ENCODE measurements around the gene PRCC.

Gene PRCC

DNA sequence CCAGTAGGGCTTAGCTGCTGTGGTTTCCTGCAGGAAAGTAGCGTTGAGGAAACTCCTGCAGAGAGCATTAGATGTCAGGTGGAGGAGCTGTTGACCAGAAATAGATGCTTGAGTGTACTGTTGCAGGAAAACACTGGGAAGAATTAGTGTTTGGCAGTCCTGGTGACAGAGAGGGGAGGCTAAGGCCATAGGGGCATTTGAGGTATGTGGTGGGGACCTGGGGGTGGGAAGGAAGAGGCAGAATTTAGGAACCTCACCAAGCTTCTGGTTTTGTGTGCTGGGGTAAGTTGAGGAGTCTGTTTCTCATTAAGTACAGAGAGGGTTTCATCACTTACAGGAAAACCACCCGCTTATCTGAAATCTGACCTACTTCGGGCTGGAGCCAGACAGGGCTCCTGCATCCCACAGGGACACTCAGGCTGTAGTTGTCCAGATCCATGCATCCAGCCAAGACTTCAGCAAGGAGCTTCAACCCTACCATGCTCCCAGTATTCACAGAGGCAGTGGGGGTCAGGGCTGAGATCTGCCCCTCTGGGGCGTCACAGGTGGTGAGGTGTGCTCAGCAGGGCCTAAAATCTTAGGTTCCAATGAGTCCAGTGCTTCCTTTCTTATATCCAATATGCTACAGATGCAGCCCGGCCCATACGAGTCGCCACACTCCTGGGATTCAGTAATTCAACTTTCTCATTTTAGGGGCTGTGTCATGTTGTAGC is 34.2 kb downstream of the PRCC start:
- no peak for DNase-seq

DNA sequence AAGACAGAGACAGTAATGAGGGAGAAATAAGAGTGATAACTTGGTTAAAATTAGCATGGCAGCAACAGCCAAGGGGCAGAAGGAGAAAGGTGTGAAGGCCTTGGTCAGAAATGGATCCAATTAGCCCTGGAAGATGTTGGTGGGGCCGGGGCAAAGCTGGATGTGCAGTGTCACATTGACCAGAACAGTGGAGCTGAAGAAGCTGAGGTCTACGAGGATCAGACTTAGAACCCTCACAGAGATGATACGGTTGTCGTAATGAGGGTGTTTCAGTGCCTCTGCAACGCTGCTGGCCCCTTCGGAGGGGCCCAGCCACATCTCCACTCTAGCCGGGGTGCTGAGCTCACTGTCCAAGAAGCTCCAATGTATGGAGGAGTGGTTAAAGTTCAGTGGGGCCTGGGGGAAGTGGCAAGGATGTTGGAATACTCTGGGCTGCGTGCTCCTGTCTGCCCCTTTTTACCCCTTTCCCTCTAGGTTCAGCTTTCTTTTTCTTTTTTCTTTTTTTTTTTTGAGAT is 35.1 kb downstream of the PRCC start:
- DNase-seq: no peak

DNA sequence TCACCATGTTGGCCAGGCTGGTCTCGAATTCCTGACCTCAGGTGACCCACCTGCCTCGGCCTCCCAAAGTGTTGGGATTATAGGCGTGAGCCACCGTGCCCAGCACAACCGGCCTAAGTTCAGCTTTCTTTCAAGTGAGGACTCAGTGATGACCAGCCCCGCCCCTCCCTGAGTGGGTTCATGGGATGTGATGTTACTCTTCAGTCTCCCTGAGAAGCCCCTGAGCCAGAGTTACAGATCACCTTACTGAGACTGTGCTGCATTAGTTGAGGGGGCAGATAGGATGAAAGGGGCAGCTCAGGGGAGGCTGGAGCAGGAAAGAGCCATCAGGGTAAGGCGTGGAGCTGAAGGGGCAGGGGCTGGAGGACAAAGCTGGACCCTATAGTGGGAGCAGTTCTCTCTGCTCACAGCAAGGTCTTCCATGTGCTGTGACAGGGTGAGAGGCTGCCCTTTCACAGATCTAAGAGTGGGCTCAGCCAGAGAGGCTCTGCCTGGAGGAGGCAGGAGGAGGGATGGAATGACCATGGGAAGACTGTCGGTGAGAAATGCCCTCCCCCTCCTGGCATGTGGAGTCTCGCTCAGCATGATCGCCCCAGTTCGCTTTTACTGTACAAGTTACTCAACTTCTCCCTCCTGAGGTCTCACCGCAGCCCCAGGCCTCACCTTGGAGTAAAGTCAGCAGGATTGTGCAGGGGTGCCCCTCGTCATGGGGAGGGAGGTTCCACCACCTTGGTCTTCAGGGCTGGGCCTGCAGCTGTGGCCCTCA is 35.9 kb downstream of the PRCC start:
- no peak for DNase-seq

DNA sequence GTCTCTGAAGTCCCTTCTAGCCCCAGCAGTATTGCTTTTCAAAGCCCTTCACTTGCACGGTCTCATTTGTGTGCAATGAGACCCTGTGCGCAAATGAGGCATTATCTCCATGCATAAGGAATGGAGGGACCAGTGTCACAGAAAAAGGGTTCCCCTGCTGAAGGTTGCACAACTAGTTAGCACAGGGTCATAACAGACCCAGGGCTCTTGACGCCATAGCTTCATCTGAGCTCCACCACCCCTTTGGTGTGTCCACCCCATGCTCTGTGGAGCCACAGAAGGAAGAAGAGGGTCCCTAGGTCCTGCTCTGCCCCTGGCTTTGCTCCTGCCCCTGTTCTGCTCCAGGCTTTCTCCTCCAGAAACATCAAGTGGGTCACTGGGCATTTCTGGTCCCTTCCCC is 36.7 kb downstream of the PRCC start:
- no peak for DNase-seq

DNA sequence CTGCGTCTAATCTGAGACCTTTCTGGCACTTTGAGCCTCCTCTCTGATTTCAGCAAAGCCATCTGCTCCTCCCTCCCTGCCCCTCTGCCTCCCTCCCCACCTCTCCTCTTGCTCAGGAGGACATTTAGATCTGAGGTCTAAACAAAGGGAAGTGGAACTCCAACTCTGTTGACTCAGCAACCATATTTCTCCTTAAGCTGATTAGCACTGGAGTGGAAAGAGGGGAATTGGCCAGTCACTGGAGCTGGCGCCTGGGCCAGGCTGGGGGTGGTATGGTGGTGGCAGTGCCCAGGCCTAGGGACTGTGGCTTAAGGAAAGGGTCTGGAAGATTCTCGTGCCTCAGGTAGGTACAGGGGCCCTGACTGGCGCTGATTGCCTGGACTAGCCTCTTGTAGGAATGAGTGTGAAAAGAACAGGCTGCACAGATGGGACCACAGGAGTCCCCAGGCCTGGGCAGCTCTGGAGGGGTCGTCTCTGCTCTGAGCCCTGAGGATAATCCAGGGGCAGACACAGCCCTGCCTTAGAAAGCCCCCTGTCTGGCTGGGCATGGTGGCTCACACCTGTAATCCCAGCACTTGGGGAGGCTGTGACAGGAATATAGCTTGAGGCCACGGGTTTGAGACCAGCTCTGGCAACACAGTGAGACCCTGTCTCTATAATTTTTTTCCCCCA is 37.4 kb downstream of the PRCC start:
- DNase-seq: no peak

DNA sequence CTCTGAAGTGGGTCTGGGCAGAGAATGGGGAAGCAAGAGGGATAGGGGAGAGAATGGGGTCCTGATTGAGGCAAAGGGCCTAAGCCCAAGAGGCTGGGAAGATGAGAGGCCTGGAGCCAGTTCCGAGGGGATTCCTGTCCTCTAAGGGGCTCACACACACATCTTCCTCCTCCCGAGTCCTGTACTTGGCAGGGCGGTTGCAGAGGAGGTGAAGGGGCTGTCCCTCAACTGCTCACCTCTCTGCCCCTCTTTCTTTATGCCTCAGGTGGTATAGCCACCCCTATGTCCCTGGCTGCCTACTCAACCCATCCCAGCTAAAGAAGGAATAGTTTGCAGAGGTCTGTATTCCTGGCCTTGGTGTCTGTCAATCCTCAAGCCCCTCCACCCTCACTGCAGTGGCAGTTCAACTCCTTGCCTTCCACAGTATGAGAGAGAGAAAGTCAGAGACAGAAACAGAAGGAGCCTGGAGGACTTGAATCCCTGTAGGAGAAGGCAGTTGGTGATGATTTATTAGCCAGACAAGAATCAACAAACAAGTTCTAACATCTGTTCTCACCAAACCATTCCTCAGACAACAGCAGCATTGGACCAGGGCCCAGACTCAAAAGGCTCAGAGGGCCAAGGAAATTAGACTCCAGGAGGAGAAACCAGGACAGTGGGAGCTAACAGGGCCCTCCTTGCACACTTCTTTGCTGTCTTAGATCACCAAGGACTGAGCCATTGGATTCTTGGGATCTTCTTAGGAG is 38.6 kb downstream of the PRCC start:
- no peak for DNase-seq

DNA sequence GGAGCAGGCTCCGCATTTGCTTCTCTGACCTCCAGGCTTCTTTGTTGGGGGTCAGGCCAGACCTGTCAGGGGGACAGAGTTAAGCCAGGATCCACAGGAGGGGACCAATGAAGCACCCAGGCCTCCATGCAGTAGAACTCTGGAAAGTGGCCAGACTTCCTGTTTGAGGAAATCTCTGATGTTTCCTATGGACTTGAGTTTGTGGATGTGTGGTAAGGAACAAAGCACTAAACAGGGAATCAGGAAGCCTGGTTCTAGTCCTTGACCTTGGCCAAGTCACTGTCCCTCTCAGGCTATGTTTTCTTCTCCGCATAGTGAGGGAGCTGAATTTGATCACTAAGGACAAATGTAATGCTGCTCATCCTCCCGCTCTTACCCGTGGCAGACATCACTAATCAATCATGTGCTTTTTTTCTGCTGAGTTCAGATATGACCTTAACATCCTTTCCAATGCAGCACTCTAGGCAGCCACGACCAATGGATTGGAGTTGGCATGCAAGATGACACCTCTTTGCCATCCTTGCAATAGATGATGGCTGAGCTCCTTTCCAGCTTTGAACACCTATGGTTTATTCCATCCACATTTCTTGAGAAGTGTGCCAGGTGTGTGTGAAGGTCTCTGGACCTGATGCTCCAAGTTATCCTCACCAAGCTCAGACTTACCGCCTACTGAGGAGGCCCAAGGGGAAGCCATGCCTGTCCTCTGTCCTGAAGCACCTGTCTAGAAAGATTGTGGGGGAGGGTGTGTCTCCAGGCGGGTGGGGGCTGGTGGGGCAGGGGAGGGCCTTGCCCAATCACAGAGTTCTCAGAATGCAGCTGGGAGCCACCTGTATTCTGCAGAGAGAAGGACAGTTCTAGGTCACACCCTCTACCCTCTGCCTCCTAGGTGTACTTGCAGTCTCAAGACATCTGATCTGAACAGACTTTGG is 39.4 kb downstream of the PRCC start:
- DNase-seq: no peak

DNA sequence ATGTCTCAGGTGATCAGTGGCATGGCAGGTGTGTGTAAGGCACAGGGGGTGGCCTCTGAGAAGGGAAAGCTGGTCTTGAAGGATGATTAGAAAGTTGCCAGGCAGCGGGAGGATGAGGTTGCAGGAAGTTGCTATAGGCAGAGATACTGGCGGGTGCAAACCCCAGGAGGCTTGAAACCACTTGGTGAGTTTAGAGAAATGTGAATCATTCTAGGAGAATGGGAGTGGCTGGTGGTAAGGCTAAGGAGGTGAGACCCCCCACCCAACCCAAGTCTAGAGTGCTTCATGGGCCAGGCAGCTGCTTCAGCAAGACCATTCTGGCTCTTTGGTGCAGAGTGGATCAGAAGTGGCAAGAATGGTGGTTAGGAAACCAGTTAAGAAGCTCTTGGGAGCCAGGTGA is 40.3 kb downstream of the PRCC start:
- DNase-seq: no peak

DNA sequence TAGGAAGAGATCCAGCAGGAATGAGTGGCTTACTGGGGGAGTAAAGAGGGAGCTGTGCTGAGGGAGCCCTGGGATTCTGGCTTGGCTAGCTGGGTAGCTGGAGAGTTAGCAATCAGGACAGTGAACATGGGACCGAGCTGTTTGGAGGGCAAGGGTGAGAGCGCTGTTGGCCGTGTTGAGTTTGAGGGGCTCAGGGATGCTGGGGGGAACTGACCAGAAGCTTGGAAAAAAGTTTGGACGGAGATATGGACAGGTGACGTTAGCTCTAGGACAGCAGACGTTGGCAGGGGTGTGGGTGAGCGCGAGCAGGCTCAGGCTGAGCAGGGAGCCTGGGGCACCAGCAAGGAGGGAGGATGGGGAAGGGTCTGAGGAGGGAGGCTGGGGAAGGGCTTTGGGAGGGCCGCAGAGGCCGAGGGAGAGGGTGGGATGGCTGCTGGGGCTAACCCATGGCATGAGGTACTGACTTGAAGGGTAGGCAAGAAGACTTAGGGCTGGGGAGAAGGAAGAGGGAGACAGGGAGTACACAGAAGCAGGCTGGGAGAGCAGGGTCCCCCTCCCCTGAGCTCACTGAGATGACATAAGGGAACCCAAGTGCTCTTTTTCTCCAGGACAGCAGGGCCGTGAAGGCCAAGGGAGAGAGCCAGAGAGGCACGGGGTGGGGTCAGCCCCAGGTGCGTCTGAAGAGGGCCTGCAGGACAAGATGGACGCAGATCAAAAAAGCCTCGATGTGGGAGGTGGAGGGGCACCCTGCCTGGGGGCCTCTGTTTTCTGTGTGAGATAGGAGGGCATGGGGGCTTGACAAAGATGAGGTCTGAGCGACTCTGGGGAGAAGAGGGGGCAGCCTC is 41.1 kb downstream of the PRCC start:
- no peak for DNase-seq

DNA sequence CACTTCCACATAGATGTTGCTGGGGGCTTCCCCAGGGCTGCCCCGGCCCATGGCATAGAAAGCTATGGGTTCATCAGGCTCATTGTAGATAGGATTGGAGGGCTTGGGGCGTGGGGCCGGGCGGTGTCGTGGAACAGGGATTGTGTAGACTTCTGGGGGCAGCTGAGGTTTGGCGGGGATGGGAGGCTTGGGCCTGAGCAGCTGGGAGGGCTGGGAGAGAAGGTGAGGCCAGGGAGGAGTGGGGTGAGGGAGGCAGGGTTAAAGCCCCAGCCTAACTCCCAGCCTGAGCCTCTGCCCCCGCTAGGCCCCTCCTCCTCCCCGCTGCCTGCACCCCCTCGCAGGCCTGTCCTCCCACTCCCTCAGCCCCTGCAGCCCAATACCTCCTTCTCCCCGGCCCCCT is 41.9 kb downstream of the PRCC start:
- no peak for DNase-seq

DNA sequence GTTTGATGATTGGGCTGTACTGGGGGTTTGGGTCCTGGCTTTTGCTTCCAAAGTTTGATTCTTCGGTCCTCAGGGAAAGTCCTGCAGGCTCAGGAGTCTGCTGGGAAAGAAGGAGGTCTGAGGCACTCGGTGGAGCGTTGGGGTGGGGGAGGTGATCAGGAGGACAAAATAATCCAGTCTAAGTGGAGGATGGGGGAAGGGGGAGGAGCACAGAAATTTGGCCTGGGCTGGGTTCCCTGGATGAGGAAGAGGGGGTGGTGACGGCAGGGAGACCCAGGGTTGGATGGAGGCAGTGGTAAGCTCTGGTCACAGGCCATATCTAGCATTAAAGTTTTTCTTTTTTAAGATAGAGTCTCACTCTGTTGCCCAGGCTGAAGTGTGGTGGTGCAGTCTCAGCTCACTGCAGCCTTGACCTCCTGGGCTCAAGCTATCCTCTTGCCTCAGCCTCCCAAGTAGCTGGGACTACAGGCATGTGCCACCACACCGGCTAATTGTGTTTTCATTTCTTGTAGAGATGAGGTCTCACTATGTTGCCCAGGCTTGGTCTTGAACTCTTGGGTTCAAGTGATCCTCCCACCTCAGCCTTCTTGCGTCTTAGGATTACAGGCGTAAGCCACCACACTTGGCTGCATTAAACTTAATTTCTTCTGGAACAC is 42.5 kb downstream of the PRCC start:
- DNase-seq: no peak

DNA sequence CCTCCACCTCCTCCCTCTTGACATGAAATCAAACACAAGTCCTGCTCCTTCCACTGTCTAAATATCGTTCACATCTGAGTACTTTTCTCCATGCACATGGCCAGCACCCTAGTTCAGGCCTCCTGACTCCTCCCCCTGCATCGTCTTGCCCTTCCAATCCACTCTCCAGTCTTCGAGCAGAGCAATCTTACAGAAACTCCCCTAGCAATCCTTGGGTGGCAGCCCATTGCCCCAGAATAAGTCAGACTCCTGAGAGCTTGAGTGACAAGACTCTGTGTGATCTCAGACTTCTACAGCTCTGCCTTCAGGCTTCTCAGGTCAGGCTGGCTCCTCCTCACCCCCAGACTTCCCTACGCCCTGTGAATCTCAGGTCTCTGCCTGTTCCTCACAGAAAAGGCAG is 43.8 kb downstream of the PRCC start:
- no peak for DNase-seq

DNA sequence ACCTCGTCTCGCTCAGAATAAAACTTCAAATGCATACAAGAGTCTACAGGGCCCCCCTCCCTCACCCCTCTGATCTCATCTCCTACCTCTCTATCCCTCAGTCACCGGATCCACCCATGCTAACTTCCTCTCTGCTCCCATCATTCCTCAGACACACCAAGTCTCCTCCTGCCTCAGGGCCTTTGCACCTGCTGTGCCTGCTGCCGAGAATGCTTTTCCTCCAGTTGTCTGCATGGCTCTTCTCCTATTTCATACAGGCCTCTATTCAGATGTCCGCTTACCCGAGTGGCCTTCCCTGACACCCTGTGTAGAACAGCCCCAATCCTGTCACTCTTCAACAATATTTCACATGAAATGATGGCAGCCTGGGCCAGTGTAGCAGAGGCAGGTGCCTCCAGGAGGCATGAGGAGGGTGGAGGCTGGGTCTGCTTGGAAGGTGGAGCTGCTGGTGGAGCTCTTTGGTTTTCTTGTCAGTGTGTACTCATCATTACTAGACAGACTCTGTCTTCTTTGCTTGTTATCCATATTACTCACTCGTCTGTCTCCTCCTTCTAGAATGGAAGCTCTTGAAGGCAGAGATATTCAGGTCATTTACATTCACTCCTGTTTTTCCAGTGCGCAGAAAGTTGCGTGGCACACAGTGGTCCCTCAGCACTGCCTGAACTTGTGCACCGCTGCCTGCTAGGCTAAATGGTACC is 45.1 kb downstream of the PRCC start:
- DNase-seq: no peak

DNA sequence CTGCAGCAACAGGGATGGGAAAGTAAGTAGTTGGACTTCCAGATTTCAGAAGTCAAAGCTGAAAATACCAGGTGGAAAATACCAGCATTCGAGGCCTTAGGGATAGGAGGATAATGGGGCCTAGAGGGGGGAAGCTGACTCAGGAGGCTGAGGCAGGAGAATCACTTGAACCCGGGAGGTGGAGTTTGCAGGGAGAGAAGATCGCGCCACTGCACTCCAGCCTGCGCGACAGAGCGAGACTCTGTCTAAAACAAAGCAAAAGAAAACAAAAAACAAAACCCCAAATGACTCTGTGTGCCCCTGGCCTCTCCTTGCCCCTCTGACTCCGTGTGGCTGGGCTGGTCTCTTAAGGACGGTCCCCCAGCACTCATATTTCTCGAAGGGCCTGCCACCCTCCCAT is 46.0 kb downstream of the PRCC start:
- DNase-seq: no peak

DNA sequence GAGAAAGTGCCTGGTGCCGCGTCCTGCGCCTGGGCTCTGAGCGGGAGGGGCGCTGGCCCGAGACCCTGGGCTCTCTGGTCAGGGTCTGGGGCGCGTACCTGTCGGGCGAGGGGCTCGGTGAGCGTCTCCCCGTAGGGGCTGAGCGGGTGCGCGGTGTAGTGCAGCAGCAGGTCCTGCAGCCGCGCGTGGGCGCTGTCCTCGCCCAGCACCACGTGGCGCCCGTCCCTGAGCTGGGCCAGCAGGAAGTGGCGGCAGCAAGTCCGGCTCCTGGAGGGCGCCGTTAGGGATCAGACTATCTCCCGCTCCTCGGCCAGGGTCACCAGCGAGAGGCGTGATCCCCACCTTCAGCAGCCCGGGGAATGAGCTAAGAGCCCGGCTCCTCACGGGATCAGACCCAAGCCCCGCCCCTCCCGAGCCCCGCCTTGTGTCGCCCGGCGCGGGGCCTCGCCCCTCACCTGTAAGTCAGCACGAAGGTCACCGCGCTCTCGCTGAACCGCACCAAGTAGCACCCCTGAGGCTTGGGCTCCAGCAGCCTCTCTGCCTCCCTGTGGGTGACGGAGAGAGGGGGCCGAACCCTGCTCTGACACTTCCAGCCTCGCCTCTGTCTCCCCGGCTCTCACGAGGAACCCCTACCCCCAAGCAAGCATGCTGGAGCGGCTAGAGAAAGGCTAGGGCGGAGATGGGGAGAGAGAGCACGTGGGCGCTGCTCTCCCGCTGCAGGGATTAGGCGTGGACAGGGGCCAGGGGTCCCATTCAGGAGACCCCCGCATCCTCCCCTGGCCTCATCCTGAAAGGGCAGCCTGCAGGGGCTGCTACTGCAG is 46.6 kb downstream of the PRCC start:
- peak; percentile 66 for DNase-seq

DNA sequence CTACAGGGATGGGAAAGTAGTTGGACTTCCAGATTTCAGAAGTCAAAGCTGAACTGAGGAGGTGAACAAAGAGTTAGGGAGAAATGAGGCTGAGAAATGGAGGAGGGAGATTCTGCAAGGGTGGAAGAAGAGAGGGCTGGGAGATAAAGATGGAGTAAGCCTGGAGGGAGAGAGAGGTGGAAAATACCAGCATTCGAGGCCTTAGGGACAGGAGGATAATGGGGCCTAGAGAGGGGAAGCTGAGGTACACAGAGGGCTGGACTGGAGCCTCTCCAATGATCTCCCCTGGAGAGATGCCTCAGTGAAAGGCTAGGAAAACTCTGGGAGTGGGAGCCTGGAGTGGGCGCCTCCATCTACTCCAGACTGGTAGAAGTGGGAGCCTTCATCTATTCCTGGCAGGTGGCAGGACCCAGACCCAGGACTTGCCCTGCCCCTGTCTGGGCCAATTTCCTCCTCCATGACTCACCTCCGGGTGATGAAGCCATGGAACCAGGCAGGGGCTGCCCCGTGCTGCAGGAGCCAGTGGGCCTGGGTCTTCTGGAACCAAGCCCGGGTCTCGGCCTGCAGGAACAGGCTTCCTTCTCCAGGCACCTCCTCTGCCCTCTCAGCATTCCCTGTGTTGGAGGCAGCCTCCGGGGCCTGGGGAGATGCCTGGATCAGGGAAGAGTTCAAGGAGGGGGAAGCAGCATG is 47.4 kb downstream of the PRCC start:
- DNase-seq: peak; percentile 57

DNA sequence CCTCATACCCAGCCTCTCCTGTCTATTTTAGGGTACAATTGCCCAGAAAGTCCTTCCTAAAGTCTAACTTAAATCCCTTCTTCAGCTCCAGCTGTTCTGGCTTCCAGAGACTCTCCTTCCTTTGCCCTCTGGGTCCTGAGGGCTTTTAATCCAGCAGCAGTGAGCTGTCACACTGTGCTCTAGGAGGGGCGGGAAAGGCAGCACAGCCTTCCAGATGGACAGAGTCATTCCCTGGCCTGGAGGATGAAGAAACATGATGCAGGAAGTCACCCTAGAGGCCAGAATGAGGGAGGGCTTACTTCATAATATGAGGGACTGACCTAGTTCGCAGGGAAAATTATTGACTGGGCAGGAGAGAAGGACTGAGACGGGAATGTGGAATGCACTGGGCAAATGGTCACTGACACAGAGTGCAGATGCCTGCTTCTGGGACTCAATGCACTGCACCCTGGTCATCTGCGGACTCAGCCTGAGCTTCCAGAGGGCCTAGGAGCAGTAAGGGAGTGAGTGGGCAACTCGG is 48.0 kb downstream of the PRCC start:
- DNase-seq: no peak

DNA sequence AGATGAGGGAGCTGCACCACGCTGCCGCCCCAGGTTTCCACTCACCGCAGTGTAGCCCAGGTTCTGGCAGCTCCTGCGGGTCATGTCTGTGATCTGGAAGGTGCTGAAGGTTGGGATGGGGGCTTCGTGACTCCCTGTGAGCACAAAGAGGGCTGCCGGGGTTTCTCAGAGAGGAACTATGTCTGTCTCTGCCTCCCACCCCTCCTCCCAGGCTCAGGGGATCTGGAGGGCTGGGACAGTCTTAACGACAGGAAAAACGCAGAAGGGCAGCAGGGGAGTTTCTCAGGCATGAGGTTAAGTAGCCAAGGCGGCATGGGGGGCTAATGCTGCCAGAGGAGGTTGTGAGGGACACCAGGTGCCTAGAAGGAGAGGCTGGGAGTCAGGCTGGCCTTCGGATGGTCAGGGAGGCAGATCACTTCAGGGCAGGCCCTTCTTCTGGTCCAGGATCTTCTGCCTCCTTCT is 48.7 kb downstream of the PRCC start:
- no peak for DNase-seq
